HepG2 (cell line): ENCODE results near the gene COX4I1.

ENCODE experiments used
- ESRRA ChIP-seq: sonication (generic); formaldehyde crosslinking; IDR thresholded peaks from 2 replicates; pipeline ENCODE4 v1.5.1; 2020; ENCODE audit warnings: mild to moderate bottlenecking, low read depth, missing genetic modification reagents
- IKZF1 ChIP-seq: fragments of 450-650 bp; IDR thresholded peaks from 2 replicates; pipeline ENCODE4 v1.7.1; 2016
- KDM5A ChIP-seq: fragments of 200-600 bp; sonication (generic); IDR thresholded peaks from 2 replicates; pipeline ENCODE4 v1.7.0; 2018; ENCODE audit warnings: antibody characterized with exemption, mild to moderate bottlenecking, low read length, borderline replicate concordance
- MAFK ChIP-seq, 2 experiments: IDR thresholded peaks in 1 of 2; conservative IDR thresholded peaks in 1 of 2; 2 replicates each; pipeline ENCODE4 v1.6.1; 2011; ENCODE audit warnings: improper control_type of control experiment in 2 of 2, low read length in 2 of 2
- MBNL3 ChIP-seq: fragments of 250-450 bp; sonication (Bioruptor Pico); conservative IDR thresholded peaks from 2 replicates; pipeline ENCODE4 v1.8.0; 2022; ENCODE audit warnings: mild to moderate bottlenecking, inconsistent platforms
- NFYB ChIP-seq: sonication (generic); formaldehyde crosslinking; IDR thresholded peaks from 2 replicates; pipeline ENCODE4 v1.4.0; 2020; ENCODE audit warnings: missing genetic modification reagents
- NONO ChIP-seq, 2 experiments: fragments of 450-650 bp in 1 of 2; sonication (generic) in 1 of 2; formaldehyde crosslinking in 1 of 2; IDR thresholded peaks in 1 of 2; conservative IDR thresholded peaks in 1 of 2; 2 replicates each; pipeline versions ENCODE4 v1.6.1 to v1.8.0; 2017 to 2022; ENCODE audit warnings: mild to moderate bottlenecking in 1 of 2, missing genetic modification reagents in 1 of 2, moderate library complexity in 1 of 2
- TCF12 ChIP-seq, 2 experiments: fragments of 450-650 bp in 1 of 2; sonication (generic) in 1 of 2; formaldehyde crosslinking in 1 of 2; IDR thresholded peaks; 2 replicates each; pipeline versions ENCODE4 v1.6.1 to v1.8.0; 2017 to 2022; ENCODE audit warnings: antibody characterized with exemption in 1 of 2, mild to moderate bottlenecking in 1 of 2, missing genetic modification reagents in 1 of 2, moderate library complexity in 1 of 2
- TRIM24 ChIP-seq: sonication (generic); formaldehyde crosslinking; IDR thresholded peaks from 2 replicates; pipeline ENCODE4 v1.8.0; 2022; ENCODE audit warnings: mild to moderate bottlenecking, missing genetic modification reagents
- XRCC5 ChIP-seq: fragments of 200-400 bp; formaldehyde crosslinking; optimal IDR thresholded peaks from 2 replicates; pipeline ENCODE3; 2017; ENCODE audit warnings: mild to moderate bottlenecking, low read length
- ZNF232 ChIP-seq: sonication (generic); formaldehyde crosslinking; IDR thresholded peaks from 2 replicates; pipeline ENCODE4 v1.4.0; 2020; ENCODE audit warnings: missing genetic modification reagents, borderline replicate concordance
- ZNF766 ChIP-seq: sonication (generic); formaldehyde crosslinking; IDR thresholded peaks from 2 replicates; pipeline ENCODE4 v1.5.0; 2020; ENCODE audit warnings: missing genetic modification reagents, borderline replicate concordance
- TF ChIP-seq, protein P1 (sequence below): IDR thresholded peaks from 2 replicates; pipeline ENCODE4 v1.6.1; 2012; ENCODE audit warnings: low read length, improper control_type of control experiment
- TF ChIP-seq, protein P2 (sequence below): sonication (generic); formaldehyde crosslinking; IDR thresholded peaks from 2 replicates; pipeline ENCODE4 v1.4.0; 2020; ENCODE audit warnings: mild to moderate bottlenecking, missing genetic modification reagents

DNA sequence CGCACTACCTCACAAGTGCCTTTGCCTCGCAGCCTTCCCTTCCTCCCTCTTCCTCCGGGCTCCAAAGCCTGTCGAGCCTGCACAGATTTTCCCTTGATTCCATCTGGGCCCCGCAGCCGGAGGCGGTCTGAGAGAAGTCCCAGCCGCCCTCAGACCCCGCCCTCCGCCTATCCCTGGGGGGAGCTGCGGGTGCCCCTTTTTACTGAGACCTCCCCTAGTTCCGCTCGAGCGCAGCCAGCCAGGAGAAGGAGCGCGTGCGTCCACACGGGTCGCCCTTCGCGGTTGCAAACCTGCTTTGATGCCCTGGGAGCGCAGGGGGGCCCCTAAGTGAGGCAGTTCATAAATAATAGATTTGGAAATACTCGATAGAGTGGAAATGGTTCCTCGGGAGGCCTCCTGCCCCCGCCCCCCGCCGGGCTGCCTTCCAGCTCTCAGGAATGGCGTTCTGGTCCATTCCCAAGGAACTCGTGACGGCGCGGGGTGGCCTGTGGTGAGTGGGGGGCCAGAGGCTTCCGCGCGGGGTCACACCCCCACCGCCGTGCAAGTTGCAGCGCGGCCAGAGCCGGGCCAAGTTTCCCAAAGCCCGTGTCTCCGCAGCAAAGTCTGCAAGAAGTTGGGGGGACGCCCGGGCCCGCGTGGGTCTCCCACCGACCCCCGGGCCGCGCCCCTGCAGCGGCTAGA lies 49.2 kb upstream of the COX4I1 start:
- TF ChIP-seq TRIM24 (CRISPR knock-in tag) (no peak), IKZF1 (no peak), ESRRA (CRISPR knock-in tag) (no peak), TCF12 (IDR thresholded peaks at IDR 0.05) (no peak), TCF12 (CRISPR knock-in tag; IDR thresholded peaks at IDR 0.05) (no peak), MAFK (conservative IDR thresholded peaks at IDR 0.05 in 1 of 2, IDR thresholded peaks at IDR 0.05 in 1 of 2; ENCODE audit: low read length in 2 of 2) (no peak), MBNL3 (CRISPR knock-in tag) (no peak), ZNF232 (CRISPR knock-in tag) (no peak), ZNF766 (CRISPR knock-in tag) (no peak), NFYB (no peak), KDM5A (no peak), NONO (IDR thresholded peaks at IDR 0.05) (no peak), NONO (CRISPR knock-in tag; conservative IDR thresholded peaks at IDR 0.05) (no peak), XRCC5 (no peak)
- TF ChIP-seq, protein P1, sequence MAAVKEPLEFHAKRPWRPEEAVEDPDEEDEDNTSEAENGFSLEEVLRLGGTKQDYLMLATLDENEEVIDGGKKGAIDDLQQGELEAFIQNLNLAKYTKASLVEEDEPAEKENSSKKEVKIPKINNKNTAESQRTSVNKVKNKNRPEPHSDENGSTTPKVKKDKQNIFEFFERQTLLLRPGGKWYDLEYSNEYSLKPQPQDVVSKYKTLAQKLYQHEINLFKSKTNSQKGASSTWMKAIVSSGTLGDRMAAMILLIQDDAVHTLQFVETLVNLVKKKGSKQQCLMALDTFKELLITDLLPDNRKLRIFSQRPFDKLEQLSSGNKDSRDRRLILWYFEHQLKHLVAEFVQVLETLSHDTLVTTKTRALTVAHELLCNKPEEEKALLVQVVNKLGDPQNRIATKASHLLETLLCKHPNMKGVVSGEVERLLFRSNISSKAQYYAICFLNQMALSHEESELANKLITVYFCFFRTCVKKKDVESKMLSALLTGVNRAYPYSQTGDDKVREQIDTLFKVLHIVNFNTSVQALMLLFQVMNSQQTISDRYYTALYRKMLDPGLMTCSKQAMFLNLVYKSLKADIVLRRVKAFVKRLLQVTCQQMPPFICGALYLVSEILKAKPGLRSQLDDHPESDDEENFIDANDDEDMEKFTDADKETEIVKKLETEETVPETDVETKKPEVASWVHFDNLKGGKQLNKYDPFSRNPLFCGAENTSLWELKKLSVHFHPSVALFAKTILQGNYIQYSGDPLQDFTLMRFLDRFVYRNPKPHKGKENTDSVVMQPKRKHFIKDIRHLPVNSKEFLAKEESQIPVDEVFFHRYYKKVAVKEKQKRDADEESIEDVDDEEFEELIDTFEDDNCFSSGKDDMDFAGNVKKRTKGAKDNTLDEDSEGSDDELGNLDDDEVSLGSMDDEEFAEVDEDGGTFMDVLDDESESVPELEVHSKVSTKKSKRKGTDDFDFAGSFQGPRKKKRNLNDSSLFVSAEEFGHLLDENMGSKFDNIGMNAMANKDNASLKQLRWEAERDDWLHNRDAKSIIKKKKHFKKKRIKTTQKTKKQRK, result no peak
- TF ChIP-seq, protein P2, sequence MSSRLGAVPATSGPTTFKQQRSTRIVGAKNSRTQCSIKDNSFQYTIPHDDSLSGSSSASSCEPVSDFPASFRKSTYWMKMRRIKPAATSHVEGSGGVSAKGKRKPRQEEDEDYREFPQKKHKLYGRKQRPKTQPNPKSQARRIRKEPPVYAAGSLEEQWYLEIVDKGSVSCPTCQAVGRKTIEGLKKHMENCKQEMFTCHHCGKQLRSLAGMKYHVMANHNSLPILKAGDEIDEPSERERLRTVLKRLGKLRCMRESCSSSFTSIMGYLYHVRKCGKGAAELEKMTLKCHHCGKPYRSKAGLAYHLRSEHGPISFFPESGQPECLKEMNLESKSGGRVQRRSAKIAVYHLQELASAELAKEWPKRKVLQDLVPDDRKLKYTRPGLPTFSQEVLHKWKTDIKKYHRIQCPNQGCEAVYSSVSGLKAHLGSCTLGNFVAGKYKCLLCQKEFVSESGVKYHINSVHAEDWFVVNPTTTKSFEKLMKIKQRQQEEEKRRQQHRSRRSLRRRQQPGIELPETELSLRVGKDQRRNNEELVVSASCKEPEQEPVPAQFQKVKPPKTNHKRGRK (CRISPR knock-in tag), result no peak
